SK-N-SH (cell line): Measurements from ENCODE around the gene LDB1. TPM values are rescaled to one million over a fixed set of nuclear protein-coding genes. Genes with fewer than 3 reads are reported as not detected.

Source experiments
- CTCF ChIA-PET: fragments of 300-600, 350-600 bp; formaldehyde crosslinking; extraction: SDS; loops from one replicate; lab custom pipeline; 2021; lab: Yijun Ruan, JAX
- POLR2A ChIA-PET: fragments of 350-600 bp; sonication (Branson Sonifier 250); formaldehyde crosslinking; extraction: SDS; loops from one replicate; lab custom pipeline; 2020; ENCODE audit warnings: antibody characterized with exemption, inconsistent platforms; lab: Yijun Ruan, JAX
- DNase-seq: peaks from one replicate; pipeline ENCODE4 v3.0.0; 2012
- H2AFZ ChIP-seq: fragments of 200-600 bp; sonication (generic); 2 replicates; pipeline ENCODE4 v1.8.1; 2016; ENCODE audit warnings: antibody characterized with exemption, mild to moderate bottlenecking, low read depth
- H3F3A ChIP-seq: fragments of 200-600 bp; sonication (generic); replicated peaks from 2 replicates; pipeline ENCODE3; 2016; ENCODE audit warnings: antibody characterized with exemption, mild to moderate bottlenecking; ENCODE audit not compliant: insufficient read depth
- H3K27ac ChIP-seq, 2 experiments: fragments of 200-500 bp in 1 of 2; fragments of 200-600 bp in 1 of 2; sonication (Bioruptor generic) in 1 of 2; sonication (generic), shearing (Covaris generic) in 1 of 2; 2 replicates each; pipeline versions ENCODE4 v1.5.1 to v1.6.1; 2014 to 2016; ENCODE audit warnings: low read depth in 2 of 2, inconsistent platforms in 1 of 2, low read length in 1 of 2, mild to moderate bottlenecking in 1 of 2, mixed read lengths in 1 of 2
- H3K27me3 ChIP-seq: fragments of 200-600 bp; sonication (generic), shearing (Covaris generic); 2 replicates; pipeline ENCODE4 v1.6.1; 2016; ENCODE audit warnings: mixed run types; ENCODE audit not compliant: insufficient read depth
- H3K36me3 ChIP-seq, 2 experiments: fragments of 200-500 bp in 1 of 2; fragments of 200-600 bp in 1 of 2; sonication (Bioruptor generic) in 1 of 2; sonication (generic) in 1 of 2; replicated peaks in 1 of 2; 2 replicates each; pipeline versions ENCODE3 to v1.5.1; 2014 to 2016; ENCODE audit warnings: low read length in 1 of 2, mild to moderate bottlenecking in 1 of 2; ENCODE audit not compliant: insufficient read depth in 2 of 2, control insufficient read depth in 1 of 2
- H3K4me1 ChIP-seq, 2 experiments: fragments of 200-500 bp in 1 of 2; fragments of 200-600 bp in 1 of 2; sonication (Bioruptor generic) in 1 of 2; sonication (generic), shearing (Covaris generic) in 1 of 2; 2 replicates each; pipeline versions ENCODE4 v1.5.1 to v1.6.1; 2014 to 2016; ENCODE audit warnings: low read depth in 1 of 2, low read length in 1 of 2, mixed run types in 1 of 2; ENCODE audit not compliant: insufficient read depth in 2 of 2, control insufficient read depth in 1 of 2
- H3K4me2 ChIP-seq: fragments of 200-600 bp; sonication (generic), shearing (Covaris generic); 2 replicates; pipeline ENCODE4 v1.6.1; 2017; ENCODE audit warnings: mixed run types
- H3K4me3 ChIP-seq, 2 experiments: fragments of 200-500 bp in 1 of 2; fragments of 200-600 bp in 1 of 2; sonication (Bioruptor generic) in 1 of 2; sonication (generic), shearing (Covaris generic) in 1 of 2; 2 replicates each; pipeline versions ENCODE4 v1.5.1 to v1.8.1; 2014 to 2016; ENCODE audit warnings: low read depth in 2 of 2, inconsistent platforms in 1 of 2, low read length in 1 of 2, mild to moderate bottlenecking in 1 of 2, mixed read lengths in 1 of 2, moderate library complexity in 1 of 2
- H3K79me2 ChIP-seq: fragments of 200-600 bp; sonication (generic); 2 replicates; pipeline ENCODE4 v1.8.1; 2017; ENCODE audit warnings: mild to moderate bottlenecking; ENCODE audit not compliant: insufficient read depth
- H3K9ac ChIP-seq: fragments of 200-600 bp; sonication (generic); 2 replicates; pipeline ENCODE4 v1.6.1; 2017; ENCODE audit warnings: mixed run types
- H3K9me2 ChIP-seq: fragments of 200-600 bp; sonication (generic); 2 replicates; pipeline ENCODE4 v1.6.1; 2017; ENCODE audit warnings: mixed run types
- H3K9me3 ChIP-seq: fragments of 200-600 bp; sonication (generic); 2 replicates; pipeline ENCODE4 v1.6.1; 2017; ENCODE audit warnings: mixed run types, mild to moderate bottlenecking, moderate library complexity
- H4K20me1 ChIP-seq: fragments of 200-600 bp; sonication (generic); 2 replicates; pipeline ENCODE4 v1.6.1; 2017; ENCODE audit warnings: mild to moderate bottlenecking, mixed run types; ENCODE audit not compliant: insufficient read depth
- EP300 ChIP-seq, 2 experiments: IDR thresholded peaks; 2 replicates each; pipeline versions ENCODE4 v1.4.0 to v1.6.1; 2012; ENCODE audit warnings: borderline replicate concordance in 1 of 2, low read depth in 1 of 2, low read length in 1 of 2
- EZH2phosphoT487 ChIP-seq: fragments of 200-600 bp; sonication (generic); IDR thresholded peaks from 2 replicates; pipeline ENCODE4 v1.6.1; 2017; ENCODE audit warnings: low read depth, mixed run types, mild to moderate bottlenecking, antibody characterized with exemption, moderate library complexity, borderline replicate concordance
- FOXM1 ChIP-seq: IDR thresholded peaks from 2 replicates; pipeline ENCODE4 v1.4.0; 2012; ENCODE audit warnings: low read depth, mild to moderate bottlenecking
- GABPA ChIP-seq: IDR thresholded peaks from 2 replicates; pipeline ENCODE4 v1.4.0; 2012; ENCODE audit warnings: low read depth, mild to moderate bottlenecking
- GATA2 ChIP-seq: sonication (generic); formaldehyde crosslinking; IDR thresholded peaks from 2 replicates; pipeline ENCODE4 v1.5.0; 2020; ENCODE audit warnings: mild to moderate bottlenecking, missing genetic modification reagents
- JUND ChIP-seq: IDR thresholded peaks from 2 replicates; pipeline ENCODE4 v1.4.0; 2012
- MXI1 ChIP-seq: IDR thresholded peaks from 2 replicates; pipeline ENCODE4 v1.6.1; 2012; ENCODE audit warnings: mild to moderate bottlenecking, low read depth, low read length, improper control_type of control experiment
- NFIC ChIP-seq: IDR thresholded peaks from 2 replicates; pipeline ENCODE4 v1.4.0; 2012; ENCODE audit warnings: borderline replicate concordance
- NRF1 ChIP-seq: IDR thresholded peaks from 2 replicates; pipeline ENCODE4 v1.6.1; 2012; ENCODE audit warnings: low read depth, mild to moderate bottlenecking, low read length
- POLR2AphosphoS5 ChIP-seq: IDR thresholded peaks from 2 replicates; pipeline ENCODE4 v1.6.1; 2012; ENCODE audit warnings: low read depth, low read length
- RCOR1 ChIP-seq: fragments of 150-350 bp; IDR thresholded peaks from 2 replicates; pipeline ENCODE4 v1.6.1; 2017; ENCODE audit warnings: antibody characterized with exemption, low read length
- RXRA ChIP-seq: IDR thresholded peaks from 2 replicates; pipeline ENCODE4 v1.4.0; 2012; ENCODE audit warnings: low read depth, mild to moderate bottlenecking, borderline replicate concordance
- SIN3A ChIP-seq: IDR thresholded peaks from 2 replicates; pipeline ENCODE4 v1.6.1; 2012; ENCODE audit warnings: low read depth, mild to moderate bottlenecking, low read length, moderate library complexity, borderline replicate concordance
- SMC3 ChIP-seq: IDR thresholded peaks from 2 replicates; pipeline ENCODE4 v1.6.1; 2012; ENCODE audit warnings: low read depth, low read length, improper control_type of control experiment
- TAF1 ChIP-seq: IDR thresholded peaks from 2 replicates; pipeline ENCODE4 v1.6.1; 2012; ENCODE audit warnings: low read depth, mild to moderate bottlenecking, low read length, moderate library complexity, borderline replicate concordance
- TEAD4 ChIP-seq: IDR thresholded peaks from 2 replicates; pipeline ENCODE4 v1.4.0; 2012; ENCODE audit warnings: mild to moderate bottlenecking, borderline replicate concordance; ENCODE audit not compliant: insufficient read depth
- YY1 ChIP-seq: IDR thresholded peaks from 2 replicates; pipeline ENCODE4 v1.4.0; 2012; ENCODE audit warnings: low read depth, mild to moderate bottlenecking
- WGBS: methylation state at CpG from one replicate; pipeline ENCODE4 v1.1.6; 2017; ENCODE audit warnings: low lambda C conversion rate; 5-methylcytosine and 5-hydroxymethylcytosine counted together
- polyA plus RNA-seq, 3 experiments: library from polyadenylated mRNA; depleted of rRNA; stranded (reverse); fragments of >200 nt; gene quantifications; 2 replicates each; pipeline ENCODE4 v1.2.3, GENCODE V29; 2012
- TF ChIP-seq, protein P1 (sequence below): fragments of 150-350 bp; IDR thresholded peaks from 2 replicates; pipeline ENCODE4 v1.6.1; 2016; ENCODE audit warnings: mild to moderate bottlenecking, low read depth, low read length
- TF ChIP-seq, protein P2 (sequence below): IDR thresholded peaks from 2 replicates; pipeline ENCODE4; 2012
- TF ChIP-seq, protein P3 (sequence below): fragments of 150-350 bp; IDR thresholded peaks from 2 replicates; pipeline ENCODE4 v1.6.1; 2017; ENCODE audit warnings: antibody characterized with exemption, low read length, low read depth, borderline replicate concordance

The LDB1 gene
- polyA plus RNA-seq, 1 of the 3 experiments (the other 2 are of a cell fraction) = 85.9 TPM

DNA sequence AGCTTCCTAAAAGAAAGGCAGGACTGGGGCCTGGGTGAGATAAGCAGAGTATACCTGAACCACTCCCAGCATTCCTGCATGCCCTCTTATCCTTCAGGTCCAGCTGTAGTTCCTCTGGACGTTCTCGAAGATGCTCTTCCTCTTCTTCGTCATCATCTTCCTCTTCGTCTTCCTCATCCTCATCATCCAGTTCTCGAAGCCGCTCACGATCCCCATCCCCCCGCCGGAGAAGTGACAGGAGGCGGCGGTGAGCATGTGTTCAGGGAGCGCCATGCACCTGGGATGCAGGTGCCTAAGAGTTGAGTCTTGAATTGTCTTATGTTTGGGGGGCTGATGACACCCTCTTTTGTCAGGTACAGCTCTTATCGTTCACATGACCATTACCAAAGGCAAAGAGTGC, 28.1 kb upstream of the LDB1 start:
- peaks cover 23% of the 10 kb centered on the region for H3K79me2 ChIP-seq
- H3K36me3 ChIP-seq = peaks cover 54 to 60% of the 10 kb centered on the region in 2 experiments

DNA sequence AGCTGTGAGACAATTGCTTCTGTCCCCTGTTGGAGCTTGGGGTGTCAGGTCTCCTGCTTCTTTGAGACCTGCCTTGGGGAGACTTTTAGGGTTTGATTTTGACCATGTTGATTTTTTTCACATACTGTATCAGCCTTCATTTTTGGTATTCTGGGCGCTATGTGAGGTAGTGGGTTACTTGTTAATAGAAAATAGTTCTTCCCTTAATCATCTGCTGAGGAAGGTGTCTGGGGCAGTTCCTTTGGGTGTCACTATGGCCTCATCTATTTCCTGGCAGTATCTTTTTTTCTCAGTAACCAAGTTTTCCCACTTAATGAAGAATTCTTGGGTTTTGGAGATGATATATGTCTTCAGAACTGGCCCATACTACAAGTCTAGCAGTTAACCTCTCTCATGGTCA, 27.4 kb upstream of the LDB1 start:
- no peak for TF ChIP-seq EP300 (IDR thresholded peaks at IDR 0.05; ENCODE audit: borderline replicate concordance in 1 of 2, low read depth in 1 of 2, low read length in 1 of 2)
- no peak for TF ChIP-seq RCOR1
- no peak for TF ChIP-seq TEAD4
- TF ChIP-seq TAF1 = no peak
- no peak for TF ChIP-seq EZH2phosphoT487
- no peak for TF ChIP-seq SMC3
- no peak for TF ChIP-seq FOXM1
- TF ChIP-seq NFIC = no peak
- TF ChIP-seq JUND = no peak
- TF ChIP-seq GABPA = no peak
- TF ChIP-seq YY1 = no peak
- no peak for TF ChIP-seq GATA2 (CRISPR knock-in tag)
- TF ChIP-seq POLR2AphosphoS5 = no peak
- TF ChIP-seq RXRA = no peak
- ChIA-PET POLR2A (interaction anchor here (2.6 kb wide), 1 partner anchor 10 kb away, joined by 6 read pairs; no protein-coding TSS in a partner anchor), CTCF (interaction anchor here (0.8 to 1.5 kb wide), 6 partner anchors 9 to 256 kb away, joined by 3 to 5 read pairs (median 3); partner anchors contain the start of gene PPRC1)
- no peak overlapping the region for H3K9ac ChIP-seq
- H3K9me3 ChIP-seq = no peaks in the 10 kb centered on the region
- no peak overlapping the region for H3K4me3 ChIP-seq
- peaks cover 4 to 10% of the 10 kb centered on the region in 2 experiments; a peak in 2 of 4 replicates for H3K4me1 ChIP-seq
- H3K9me2 ChIP-seq = no peaks in the 10 kb centered on the region
- no peak for DNase-seq
- H3F3A ChIP-seq = peaks cover 50% of the 10 kb centered on the region
- H3K79me2 ChIP-seq = peaks cover 23% of the 10 kb centered on the region
- WGBS = 100% methylated on average over 1 of the region's 1 CpG
- no peak overlapping the region for H3K27ac ChIP-seq
- no peak overlapping the region for H2AFZ ChIP-seq
- no peaks in the 10 kb centered on the region for H3K27me3 ChIP-seq
- H3K4me2 ChIP-seq = no peak overlapping the region
- peaks cover 3% of the 10 kb centered on the region; the same call in 1 of the 2 replicates for H4K20me1 ChIP-seq
- peaks cover 55 to 64% of the 10 kb centered on the region in 2 experiments for H3K36me3 ChIP-seq

More for the DNA sequence above, 28.1 kb upstream of the LDB1 start:
- H3K4me1 ChIP-seq = peaks cover 6 to 10% of the 10 kb centered on the region in 2 experiments; a peak in 2 of 4 replicates
- H3K9me2 ChIP-seq = no peaks in the 10 kb centered on the region
- H3K27me3 ChIP-seq = no peaks in the 10 kb centered on the region
- H3F3A ChIP-seq = peaks cover 55% of the 10 kb centered on the region
- DNase-seq = no peak
- TF ChIP-seq NRF1 (no peak), RXRA (no peak), RCOR1 (no peak), SMC3 (no peak), EZH2phosphoT487 (no peak), POLR2AphosphoS5 (no peak), TEAD4 (no peak), NFIC (no peak), YY1 (no peak), EP300 (IDR thresholded peaks at IDR 0.05; ENCODE audit: borderline replicate concordance in 1 of 2, low read depth in 1 of 2, low read length in 1 of 2) (no peak), MXI1 (no peak), SIN3A (no peak), JUND (no peak)
- TF ChIP-seq, protein P1, sequence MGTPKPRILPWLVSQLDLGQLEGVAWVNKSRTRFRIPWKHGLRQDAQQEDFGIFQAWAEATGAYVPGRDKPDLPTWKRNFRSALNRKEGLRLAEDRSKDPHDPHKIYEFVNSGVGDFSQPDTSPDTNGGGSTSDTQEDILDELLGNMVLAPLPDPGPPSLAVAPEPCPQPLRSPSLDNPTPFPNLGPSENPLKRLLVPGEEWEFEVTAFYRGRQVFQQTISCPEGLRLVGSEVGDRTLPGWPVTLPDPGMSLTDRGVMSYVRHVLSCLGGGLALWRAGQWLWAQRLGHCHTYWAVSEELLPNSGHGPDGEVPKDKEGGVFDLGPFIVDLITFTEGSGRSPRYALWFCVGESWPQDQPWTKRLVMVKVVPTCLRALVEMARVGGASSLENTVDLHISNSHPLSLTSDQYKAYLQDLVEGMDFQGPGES = no peak
- TF ChIP-seq, protein P2, sequence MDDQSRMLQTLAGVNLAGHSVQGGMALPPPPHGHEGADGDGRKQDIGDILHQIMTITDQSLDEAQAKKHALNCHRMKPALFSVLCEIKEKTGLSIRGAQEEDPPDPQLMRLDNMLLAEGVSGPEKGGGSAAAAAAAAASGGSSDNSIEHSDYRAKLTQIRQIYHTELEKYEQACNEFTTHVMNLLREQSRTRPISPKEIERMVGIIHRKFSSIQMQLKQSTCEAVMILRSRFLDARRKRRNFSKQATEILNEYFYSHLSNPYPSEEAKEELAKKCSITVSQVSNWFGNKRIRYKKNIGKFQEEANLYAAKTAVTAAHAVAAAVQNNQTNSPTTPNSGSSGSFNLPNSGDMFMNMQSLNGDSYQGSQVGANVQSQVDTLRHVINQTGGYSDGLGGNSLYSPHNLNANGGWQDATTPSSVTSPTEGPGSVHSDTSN = no peak
- TF ChIP-seq, protein P3, sequence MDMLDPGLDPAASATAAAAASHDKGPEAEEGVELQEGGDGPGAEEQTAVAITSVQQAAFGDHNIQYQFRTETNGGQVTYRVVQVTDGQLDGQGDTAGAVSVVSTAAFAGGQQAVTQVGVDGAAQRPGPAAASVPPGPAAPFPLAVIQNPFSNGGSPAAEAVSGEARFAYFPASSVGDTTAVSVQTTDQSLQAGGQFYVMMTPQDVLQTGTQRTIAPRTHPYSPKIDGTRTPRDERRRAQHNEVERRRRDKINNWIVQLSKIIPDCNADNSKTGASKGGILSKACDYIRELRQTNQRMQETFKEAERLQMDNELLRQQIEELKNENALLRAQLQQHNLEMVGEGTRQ = no peak
- H2AFZ ChIP-seq = no peak overlapping the region
- H3K4me3 ChIP-seq = no peak overlapping the region
- CTCF ChIA-PET = interaction anchor here (1.0 to 1.5 kb wide), 4 partner anchors 10 to 82 kb away, joined by 3 to 4 read pairs (median 3); no protein-coding TSS in a partner anchor
- H3K9me3 ChIP-seq = no peaks in the 10 kb centered on the region
- POLR2A ChIA-PET = interaction anchor here (0.6 to 2.6 kb wide), 3 partner anchors 8 to 11 kb away, joined by 5 to 7 read pairs (median 6); no protein-coding TSS in a partner anchor
- 98% methylated on average over 13 of the region's 13 CpGs for WGBS
- H3K27ac ChIP-seq = no peak overlapping the region
- H4K20me1 ChIP-seq = no peaks in the 10 kb centered on the region; the same call in 1 of the 2 replicates
- no peak overlapping the region for H3K9ac ChIP-seq
- H3K4me2 ChIP-seq = no peak overlapping the region
